Keratinocyte (primary cell): ENCODE results near the gene MIEF1. TPM values are rescaled to one million over a fixed set of nuclear protein-coding genes. Genes with fewer than 3 reads are reported as not detected.

Source experiments
- DNase-seq: peaks from one replicate; pipeline ENCODE4 v3.0.0-alpha.2; 2011; ENCODE audit warnings: low read depth, missing footprints, low spot score
- FAIRE-seq: peaks from 2 replicates; lab custom pipeline; 2011; peaks lifted over from hg19 to GRCh38; lab: Jason Lieb, UNC
- H2AFZ ChIP-seq: 2 replicates; pipeline ENCODE4 v1.6.0; 2012; ENCODE audit warnings: low read length, control low read depth, inconsistent platforms; ENCODE audit not compliant: control insufficient read depth
- H3K27ac ChIP-seq: 2 replicates; pipeline ENCODE4 v1.5.1; 2011; ENCODE audit warnings: low read length; ENCODE audit not compliant: control insufficient read depth, insufficient read depth
- H3K27me3 ChIP-seq: 3 replicates; pipeline ENCODE4 v1.6.0; 2011; ENCODE audit warnings: low read length; ENCODE audit not compliant: control insufficient read depth, insufficient read depth; ENCODE audit errors: extremely low read depth
- H3K36me3 ChIP-seq, 2 experiments: 2 replicates in 1 of 2; 3 replicates in 1 of 2; pipeline ENCODE4 v1.5.1; 2011; ENCODE audit warnings: low read length in 2 of 2, mild to moderate bottlenecking in 1 of 2; ENCODE audit not compliant: control insufficient read depth in 2 of 2, insufficient read depth in 2 of 2; ENCODE audit errors: extremely low read depth in 1 of 2
- H3K4me1 ChIP-seq: 3 replicates; pipeline ENCODE4 v1.5.1; 2011; ENCODE audit warnings: low read length; ENCODE audit not compliant: control insufficient read depth, insufficient read depth; ENCODE audit errors: extremely low read depth
- H3K4me2 ChIP-seq: 3 replicates; pipeline ENCODE4 v1.6.0; 2011; ENCODE audit warnings: low read depth, low read length; ENCODE audit not compliant: control insufficient read depth, insufficient read depth; ENCODE audit errors: extremely low read depth
- H3K4me3 ChIP-seq, 3 experiments: fragments of 200-600 bp in 1 of 3; sonication (generic) in 1 of 3; 2 replicates in 2 of 3; 3 replicates in 1 of 3; pipeline ENCODE4 v1.5.1; 2011 to 2016; ENCODE audit warnings: low read length in 3 of 3, mild to moderate bottlenecking in 3 of 3, control low read depth in 2 of 3, inconsistent platforms in 1 of 3, low read depth in 1 of 3, mixed read lengths in 1 of 3, mixed run types in 1 of 3, moderate library complexity in 1 of 3; ENCODE audit not compliant: control insufficient read depth in 2 of 3, insufficient read depth in 2 of 3; ENCODE audit errors: extremely low read depth in 1 of 3
- H3K79me2 ChIP-seq: 2 replicates; pipeline ENCODE4 v1.6.0; 2012; ENCODE audit warnings: low read length; ENCODE audit not compliant: control insufficient read depth, insufficient read depth
- H3K9ac ChIP-seq: 3 replicates; pipeline ENCODE4 v1.6.0; 2011; ENCODE audit warnings: low read length; ENCODE audit not compliant: control insufficient read depth, insufficient read depth; ENCODE audit errors: extremely low read depth
- H3K9me1 ChIP-seq: 3 replicates; pipeline ENCODE4 v1.6.0; 2011; ENCODE audit warnings: low read length; ENCODE audit not compliant: control insufficient read depth, insufficient read depth; ENCODE audit errors: extremely low read depth
- H3K9me3 ChIP-seq: 2 replicates; pipeline ENCODE4 v1.5.1; 2012; ENCODE audit warnings: low read depth, low read length; ENCODE audit not compliant: control insufficient read depth
- H4K20me1 ChIP-seq: 3 replicates; pipeline ENCODE4 v1.6.0; 2011; ENCODE audit warnings: low read length; ENCODE audit not compliant: control insufficient read depth, insufficient read depth; ENCODE audit errors: extremely low read depth
- CTCF ChIP-seq, 3 experiments: IDR thresholded peaks in 1 of 3; conservative IDR thresholded peaks in 1 of 3; optimal IDR thresholded peaks in 1 of 3; 2 replicates in 2 of 3; 3 replicates in 1 of 3; pipeline versions ENCODE3 to v1.5.1; 2011; ENCODE audit warnings: low read length in 3 of 3, mild to moderate bottlenecking in 3 of 3, moderate library complexity in 2 of 3, control low read depth in 1 of 3, inconsistent platforms in 1 of 3; ENCODE audit not compliant: insufficient read depth in 2 of 3; ENCODE audit errors: extremely low read depth in 1 of 3
- EZH2 ChIP-seq: IDR thresholded peaks from one replicate; pipeline ENCODE4 v1.6.1; 2012; ENCODE audit warnings: inconsistent platforms, mild to moderate bottlenecking, low read length, moderate library complexity
- dilution Hi-C: fragments of 300-500 bp; cut with MboI; formaldehyde crosslinking; loops from one replicate; pipeline ENCODE4 v1.7.0; 2020; ENCODE audit warnings: low sequenced_read_pairs; ENCODE audit not compliant: extremely low pct_ligation_motif_present
- polyA plus RNA-seq, 5 experiments: library from polyadenylated mRNA; depleted of rRNA in 3 of 5; stranded (reverse) in 3 of 5; stranded (forward) in 1 of 5; unstranded in 1 of 5; fragments of >200 nt; gene quantifications; 1 replicate in 1 of 5; 2 replicates in 3 of 5; 3 replicates in 1 of 5; pipeline versions ENCODE4 v1.2.1 to v1.2.3, GENCODE V29; 2011 to 2012; ENCODE audit warnings: missing spikeins in 2 of 5, low read depth in 1 of 5, low replicate concordance in 1 of 5

The MIEF1 gene
- polyA plus RNA-seq, 1 donor (not counting 4 experiments of a cell fraction or from before 2014, with no cell fraction given), result 18.4 TPM

GRCh38 chr22:39510529-39511149, 8.5 kb downstream of the MIEF1 start:
- H3K9me3 ChIP-seq, result no peaks in the 10 kb centered on the region
- no peaks in the 10 kb centered on the region for H3K27me3 ChIP-seq
- H3K4me1 ChIP-seq, result no peaks in the 10 kb centered on the region
- no peak overlapping the region for H3K9ac ChIP-seq
- FAIRE-seq (no peak), DNase-seq (no peak)
- H3K79me2 ChIP-seq, result peaks cover 69% of the 10 kb centered on the region
- dilution Hi-C loops, result no loop called here
- no peaks in the 10 kb centered on the region for H3K9me1 ChIP-seq
- H3K27ac ChIP-seq, result no peak overlapping the region
- TF ChIP-seq EZH2, result no peak
- H3K36me3 ChIP-seq, result peaks cover 38 to 55% of the 10 kb centered on the region in 2 experiments
- peaks cover 6% of the 10 kb centered on the region for H4K20me1 ChIP-seq
- H3K4me2 ChIP-seq, result no peak overlapping the region
- no peak overlapping the region for H3K4me3 ChIP-seq
- no peak overlapping the region for H2AFZ ChIP-seq

GRCh38 chr22:39511226-39511625, 9.1 kb downstream of the MIEF1 start:
- TF ChIP-seq EZH2 (no peak), CTCF (optimal IDR thresholded peaks at IDR 0.05 in 1 of 3, IDR thresholded peaks at IDR 0.05 in 1 of 3, conservative IDR thresholded peaks at IDR 0.05 in 1 of 3; ENCODE audit: extremely low read depth in 1 of 3, insufficient read depth in 2 of 3, low read length in 3 of 3) (no peak)
- Histone ChIP-seq H3K9me3 (no peaks in the 10 kb centered on the region), H3K27me3 (no peaks in the 10 kb centered on the region), H3K79me2 (peaks cover 63% of the 10 kb centered on the region), H3K9ac (no peak overlapping the region), H4K20me1 (peaks cover 6% of the 10 kb centered on the region), H2AFZ (no peak overlapping the region), H3K4me1 (no peaks in the 10 kb centered on the region), H3K9me1 (no peaks in the 10 kb centered on the region), H3K36me3 (peaks cover 33 to 51% of the 10 kb centered on the region in 2 experiments), H3K4me2 (no peak overlapping the region), H3K4me3 (no peak overlapping the region), H3K27ac (no peak overlapping the region)
- DNase-seq (no peak), FAIRE-seq (no peak)
- dilution Hi-C loops, result no loop called here

DNA sequence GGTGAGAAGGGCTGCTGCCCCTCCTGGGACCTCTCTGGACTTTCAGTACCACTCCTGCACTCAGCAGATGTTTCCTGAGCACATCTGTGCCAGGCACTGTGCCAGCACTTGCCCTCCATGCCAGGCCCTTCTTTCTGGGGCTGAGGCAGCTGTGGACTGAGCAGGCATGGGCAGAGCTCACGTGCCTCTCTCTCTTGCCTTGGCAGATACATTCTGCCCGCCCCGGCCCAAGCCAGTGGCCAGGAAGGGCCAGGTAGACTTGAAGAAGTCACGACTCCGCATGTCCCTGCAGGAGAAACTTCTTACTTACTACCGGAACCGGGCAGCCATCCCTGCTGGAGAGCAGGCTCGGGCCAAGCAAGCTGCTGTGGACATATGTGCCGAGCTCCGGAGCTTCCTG, 9.9 kb downstream of the MIEF1 start:
- Histone ChIP-seq H3K27ac (no peak overlapping the region), H3K4me1 (no peaks in the 10 kb centered on the region), H3K4me3 (no peak overlapping the region), H3K9me3 (no peaks in the 10 kb centered on the region), H3K9me1 (no peaks in the 10 kb centered on the region), H2AFZ (no peak overlapping the region), H3K9ac (no peak overlapping the region), H3K79me2 (peaks cover 55% of the 10 kb centered on the region), H3K27me3 (no peaks in the 10 kb centered on the region), H3K4me2 (no peak overlapping the region), H4K20me1 (peaks cover 6% of the 10 kb centered on the region), H3K36me3 (peaks cover 36 to 47% of the 10 kb centered on the region in 2 experiments)
- FAIRE-seq, result no peak
- no peak for DNase-seq
- dilution Hi-C loops, result no loop called here
- TF ChIP-seq EZH2 (no peak), CTCF (optimal IDR thresholded peaks at IDR 0.05 in 1 of 3, IDR thresholded peaks at IDR 0.05 in 1 of 3, conservative IDR thresholded peaks at IDR 0.05 in 1 of 3; ENCODE audit: extremely low read depth in 1 of 3, insufficient read depth in 2 of 3, low read length in 3 of 3) (no peak)
